ENCODE data around the gene IVNS1ABP. TPM values are rescaled to one million over a fixed set of nuclear protein-coding genes. Genes with fewer than 3 reads are reported as not detected.
"Not testable (repeated sequence)": the region's sequence is repeated elsewhere in the genome, so short reads cannot be mapped to it uniquely, and the experiment has no call there.

Gene IVNS1ABP
- total RNA-seq (10 to 100 TPM; 27.6 to 49.9 (median 41.9) TPM), polyA plus RNA-seq (10 to 100 TPM; 29.7 to 80.6 (median 36.1) TPM)
- long read RNA-seq, donor 1, full-length matches to known transcripts = 15 of 18 reads
- long read RNA-seq, donor 1, partial matches to known transcripts = 3 of 18 reads
- long read RNA-seq, donor 1, other reads (novel, unspliced or antisense) = 0 of 18 reads
- long read RNA-seq, donor 2, full-length matches to known transcripts = 31 of 55 reads
- long read RNA-seq, donor 2, partial matches to known transcripts = 20 of 55 reads
- long read RNA-seq, donor 2, other reads (novel, unspliced or antisense) = 4 of 55 reads

GRCh38 chr1:185317034-185317885, at the start of gene IVNS1ABP:
TSS of gene IVNS1ABP (minus strand) at chr1:185317243. CDS start at chr1:185309493, 7,750 bp downstream.
- ATAC-seq = peak; percentile 92 to 93 (median 92)
- H3K4me1 ChIP-seq = peaks cover 33% of the 10 kb centered on the region
- peak; percentile 93 to 96 for DNase-seq
- peak within 1 kb of the TSS; percentile 91 for H3K27ac ChIP-seq
- TF ChIP-seq CTCF (IDR thresholded peaks at IDR 0.05) = no peak
- no peaks in the 10 kb centered on the region for H3K27me3 ChIP-seq (ENCODE audit: insufficient read depth in 3 of 3, low read length in 2 of 3)
- intact Hi-C loops (cut with DNase I) = loop anchor here (5.0 to 10.0 kb wide), 3 partner anchors 280 to 358 kb away; no protein-coding TSS in a partner anchor
- H3K36me3 ChIP-seq (ENCODE audit: insufficient read depth in 1 of 2, low read depth in 1 of 2) = no peaks in the 10 kb centered on the region
- H3K9me3 ChIP-seq = no peaks in the 10 kb centered on the region
- H3K4me3 ChIP-seq = peak within 1 kb of the TSS; percentile 92
- WGBS, 3 donors = 1 to 2% (median 1%) methylated on average over 58 to 80 of the region's 80 CpGs

- H3K27ac ChIP-seq = no peak overlapping the region
- no peak for ATAC-seq
- no peaks in the 10 kb centered on the region for H3K9me3 ChIP-seq
- DNase-seq = no peak
- no peak overlapping the region for H3K4me3 ChIP-seq
- no peaks in the 10 kb centered on the region for H3K27me3 ChIP-seq (ENCODE audit: insufficient read depth in 3 of 3, low read length in 2 of 3)
- intact Hi-C loops (cut with DNase I) = no loop called here
- 68 to 75% (median 71%) methylated on average over 3 of the region's 3 CpGs for WGBS, 3 donors
- no peak for TF ChIP-seq CTCF (IDR thresholded peaks at IDR 0.05)
- no peaks in the 10 kb centered on the region for H3K4me1 ChIP-seq
- H3K36me3 ChIP-seq (ENCODE audit: insufficient read depth in 1 of 2, low read depth in 1 of 2) = no peaks in the 10 kb centered on the region
Observed at GRCh38 chr1:185365951-185366350, 48.9 kb upstream of the IVNS1ABP start.

- intact Hi-C loops (cut with DNase I); H3K27me3 ChIP-seq (ENCODE audit: insufficient read depth in 3 of 3, low read length in 2 of 3); DNase-seq; H3K4me3 ChIP-seq; H3K36me3 ChIP-seq (ENCODE audit: insufficient read depth in 1 of 2, low read depth in 1 of 2); H3K27ac ChIP-seq; ATAC-seq; H3K4me1 ChIP-seq; H3K9me3 ChIP-seq: not testable (repeated sequence)
- 67 to 80% (median 79%) methylated on average over 3 of the region's 3 CpGs for WGBS, 3 donors
Observed at GRCh38 chr1:185364528-185364927, 47.5 kb upstream of the IVNS1ABP start.

GRCh38 chr1:185363205-185363604, 46.2 kb upstream of the IVNS1ABP start:
- Histone ChIP-seq H3K4me3 (no peak overlapping the region), H3K9me3 (no peaks in the 10 kb centered on the region), H3K4me1 (no peaks in the 10 kb centered on the region), H3K27me3 (ENCODE audit: insufficient read depth in 3 of 3, low read length in 2 of 3) (no peaks in the 10 kb centered on the region), H3K27ac (no peak overlapping the region), H3K36me3 (ENCODE audit: insufficient read depth in 1 of 2, low read depth in 1 of 2) (no peaks in the 10 kb centered on the region)
- DNase-seq (no peak), ATAC-seq (no peak)
- no peak for TF ChIP-seq CTCF (IDR thresholded peaks at IDR 0.05)
- intact Hi-C loops (cut with DNase I) = no loop called here

GRCh38 chr1:185360714-185361113, 43.7 kb upstream of the IVNS1ABP start:
- ATAC-seq = no peak
- Histone ChIP-seq H3K27me3 (ENCODE audit: insufficient read depth in 3 of 3, low read length in 2 of 3) (no peaks in the 10 kb centered on the region), H3K4me1 (no peaks in the 10 kb centered on the region), H3K36me3 (ENCODE audit: insufficient read depth in 1 of 2, low read depth in 1 of 2) (no peaks in the 10 kb centered on the region), H3K4me3 (no peak overlapping the region), H3K9me3 (no peaks in the 10 kb centered on the region), H3K27ac (no peak overlapping the region)
- 95 to 100% (median 96%) methylated on average over 1 of the region's 1 CpG for WGBS, 3 donors
- intact Hi-C loops (cut with DNase I) = no loop called here
- no peak for DNase-seq
- TF ChIP-seq CTCF (IDR thresholded peaks at IDR 0.05) = no peak

Data from psoas muscle (tissue), 8 donors.